HepG2 (cell line): ENCODE data around the gene CDH23. TPM values are rescaled to one million over a fixed set of nuclear protein-coding genes. Genes with fewer than 3 reads are reported as not detected.
A peak's percentile ranks its signal among the peaks of the same experiment; 100 is the strongest.

Experiments used
- ATAC-seq: fragments of 200-7000 bp; cut with Tn5 transposase; 3 replicates; pipeline ENCODE4 v1.9.1; 2020; ENCODE audit warnings: mild to moderate bottlenecking, moderate library complexity
- BruUV-seq: library from RNA; stranded (reverse); fragments of 400-500 nt; replicated peaks from 2 replicates; lab custom pipeline; 2021; lab: Mats Ljungman, UMichigan
- CTCF ChIA-PET: fragments of 300-600 bp; formaldehyde crosslinking; extraction: SDS; loops from one replicate; lab custom pipeline; 2021; ENCODE audit warnings: low total read pairs, inconsistent platforms, low intra/inter-chr PET ratio; lab: Yijun Ruan, JAX
- POLR2A ChIA-PET: fragments of 350-600 bp; sonication (Branson Sonifier 250); formaldehyde crosslinking; loops from one replicate; lab custom pipeline; 2020; ENCODE audit warnings: antibody characterized with exemption, inconsistent platforms; lab: Yijun Ruan, JAX
- DNase-seq: peaks from one replicate; pipeline ENCODE4 v3.0.0-alpha.2; 2015; ENCODE audit warnings: low spot score
- FAIRE-seq: peaks from 3 replicates; lab custom pipeline; 2011; peaks lifted over from hg19 to GRCh38; lab: Jason Lieb, UNC
- H2AFZ ChIP-seq: one replicate; pipeline ENCODE4 v1.6.1; 2011; ENCODE audit warnings: low read length, inconsistent platforms
- H3K27ac ChIP-seq: fragments of 300-600 bp; 3 replicates; pipeline ENCODE4 v1.8.0; 2011; ENCODE audit warnings: mixed run types, mild to moderate bottlenecking, mixed read lengths, low read length, inconsistent platforms; ENCODE audit not compliant: insufficient read depth; ENCODE audit errors: extremely low read length
- H3K27me3 ChIP-seq, 2 experiments: fragments of 200-600 bp in 1 of 2; 2 replicates in 1 of 2; 3 replicates in 1 of 2; pipeline versions ENCODE4 v1.6.0 to v1.8.0; 2011; ENCODE audit warnings: low read length in 2 of 2, mild to moderate bottlenecking in 2 of 2, moderate library complexity in 2 of 2, inconsistent platforms in 1 of 2; ENCODE audit not compliant: insufficient read depth in 2 of 2, control insufficient read depth in 1 of 2
- H3K36me3 ChIP-seq, 2 experiments: fragments of 200-600 bp in 1 of 2; replicated peaks in 1 of 2; 2 replicates in 1 of 2; 3 replicates in 1 of 2; pipeline versions ENCODE4 v1.5.1 to v1.8.0; 2011; ENCODE audit warnings: low read length in 2 of 2, inconsistent platforms in 1 of 2; ENCODE audit not compliant: insufficient read depth in 2 of 2, control insufficient read depth in 1 of 2
- H3K4me1 ChIP-seq: 2 replicates; pipeline ENCODE4 v1.5.1; 2012; ENCODE audit warnings: low read length, inconsistent platforms; ENCODE audit not compliant: insufficient read depth
- H3K4me2 ChIP-seq: 2 replicates; pipeline ENCODE4 v1.6.0; 2011; ENCODE audit warnings: low read depth, low read length, inconsistent platforms
- H3K4me3 ChIP-seq, 3 experiments: fragments of 200-600 bp in 1 of 3; sonication (generic), shearing (Covaris generic) in 1 of 3; replicated peaks in 1 of 3; 2 replicates each; pipeline ENCODE4 v1.5.1; 2011 to 2016; ENCODE audit warnings: low read length in 3 of 3, inconsistent platforms in 2 of 3, low read depth in 2 of 3, mild to moderate bottlenecking in 2 of 3, control low read depth in 1 of 3, mixed read lengths in 1 of 3; ENCODE audit not compliant: insufficient read depth in 1 of 3
- H3K79me2 ChIP-seq: one replicate; pipeline ENCODE4 v1.6.1; 2011; ENCODE audit warnings: low read length, inconsistent platforms; ENCODE audit not compliant: insufficient read depth
- H3K9ac ChIP-seq: 2 replicates; pipeline ENCODE4 v1.6.0; 2011; ENCODE audit warnings: mild to moderate bottlenecking, low read depth, low read length, inconsistent platforms; ENCODE audit not compliant: insufficient read depth
- H3K9me3 ChIP-seq: 2 replicates; pipeline ENCODE4 v1.5.1; 2012; ENCODE audit warnings: mild to moderate bottlenecking, low read length
- H4K20me1 ChIP-seq: 2 replicates; pipeline ENCODE4 v1.6.0; 2011; ENCODE audit warnings: inconsistent platforms, mild to moderate bottlenecking, low read length, moderate library complexity; ENCODE audit not compliant: insufficient read depth
- AKAP8 ChIP-seq: sonication (generic); formaldehyde crosslinking; IDR thresholded peaks from 2 replicates; pipeline ENCODE4 v1.5.1; 2020; ENCODE audit warnings: mild to moderate bottlenecking, missing genetic modification reagents
- HNF4A ChIP-seq: sonication (generic); formaldehyde crosslinking; IDR thresholded peaks from 2 replicates; pipeline ENCODE4 v1.4.0; 2020; ENCODE audit warnings: missing genetic modification reagents
- HNF4G ChIP-seq, 2 experiments: sonication (generic) in 1 of 2; formaldehyde crosslinking in 1 of 2; IDR thresholded peaks; 2 replicates each; pipeline versions ENCODE4 v1.4.0 to v1.6.1; 2011 to 2020; ENCODE audit warnings: borderline replicate concordance in 2 of 2, low read depth in 2 of 2, mild to moderate bottlenecking in 2 of 2, low read length in 1 of 2, missing genetic modification reagents in 1 of 2, moderate library complexity in 1 of 2
- IKZF1 ChIP-seq: fragments of 450-650 bp; IDR thresholded peaks from 2 replicates; pipeline ENCODE4 v1.7.1; 2016
- KLF9 ChIP-seq: IDR thresholded peaks from 2 replicates; pipeline ENCODE4 v1.6.1; 2016; ENCODE audit warnings: low read depth
- REL ChIP-seq: sonication (generic); formaldehyde crosslinking; conservative IDR thresholded peaks from 2 replicates; pipeline ENCODE4 v1.8.0; 2022; ENCODE audit warnings: mild to moderate bottlenecking, missing genetic modification reagents, moderate library complexity
- REXO4 ChIP-seq: sonication (generic); formaldehyde crosslinking; IDR thresholded peaks from 2 replicates; pipeline ENCODE4 v1.8.0; 2022; ENCODE audit warnings: missing genetic modification reagents, mild to moderate bottlenecking, borderline replicate concordance
- SNRNP70 ChIP-seq: fragments of 200-400 bp; formaldehyde crosslinking; IDR thresholded peaks from 2 replicates; pipeline ENCODE4 v1.6.1; 2017; ENCODE audit warnings: mild to moderate bottlenecking, low read depth, low read length, moderate library complexity
- ZNF12 ChIP-seq: sonication (generic); formaldehyde crosslinking; IDR thresholded peaks from 2 replicates; pipeline ENCODE4 v1.5.0; 2020; ENCODE audit warnings: missing genetic modification reagents
- ZSCAN31 ChIP-seq: sonication (generic); formaldehyde crosslinking; IDR thresholded peaks from 2 replicates; pipeline ENCODE4 v1.5.0; 2020; ENCODE audit warnings: low read depth, mild to moderate bottlenecking, missing genetic modification reagents
- WGBS: methylation state at CpG from one replicate; pipeline ENCODE4 v1.1.6; 2017; ENCODE audit warnings: low lambda C conversion rate; 5-methylcytosine and 5-hydroxymethylcytosine counted together
- in situ Hi-C: cut with HindIII; loops from 2 replicates; pipeline ENCODE4 v1.10.0; 2017; ENCODE audit warnings: low pct_unique_long_range_greater_than_20kb; ENCODE audit not compliant: extremely low pct_ligation_motif_present
- intact Hi-C: fragments of 100-400 bp; cut with micrococcal nuclease; formaldehyde crosslinking; loops from one replicate; pipeline ENCODE4 v1.10.0; 2022; ENCODE audit not compliant: unreplicated experiment
- polyA plus RNA-seq, 8 experiments: library from polyadenylated mRNA; depleted of rRNA in 3 of 8; stranded (reverse) in 7 of 8; unstranded in 1 of 8; fragments of >200 nt; fragmentation: Illumina TruSeq in 4 of 8; extraction: Trizol in 4 of 8; gene quantifications; 2 replicates each; pipeline versions ENCODE4 v1.2.1 to v1.2.3, GENCODE V29; 2011 to 2016; ENCODE audit warnings: low read depth in 4 of 8, missing spikeins in 1 of 8, mixed read lengths in 1 of 8; ENCODE audit not compliant: insufficient read depth in 1 of 8
- total RNA-seq, 5 experiments: library from RNA; depleted of rRNA; stranded (reverse); fragments of >200 nt; fragmentation: Illumina TruSeq; extraction: Trizol; gene quantifications; 2 replicates each; pipeline ENCODE4 v1.2.3, GENCODE V29; 2016; ENCODE audit warnings: low read depth in 1 of 5
- TF ChIP-seq, protein P1 (sequence below): sonication (generic); formaldehyde crosslinking; IDR thresholded peaks from 2 replicates; pipeline ENCODE4 v1.8.0; 2022; ENCODE audit warnings: mild to moderate bottlenecking, missing genetic modification reagents; ENCODE audit not compliant: insufficient replicate concordance
- TF ChIP-seq, protein P2 (sequence below): IDR thresholded peaks from 2 replicates; pipeline ENCODE4 v1.6.1; 2016; ENCODE audit warnings: mild to moderate bottlenecking, missing biosample characterization, missing genetic modification reagents
- TF ChIP-seq, protein P3 (sequence below): sonication (generic); formaldehyde crosslinking; IDR thresholded peaks from 2 replicates; pipeline ENCODE4 v1.4.0; 2020; ENCODE audit warnings: missing genetic modification reagents, borderline replicate concordance

The CDH23 gene
- total and polyA plus RNA-seq, 2 of the 13 experiments (the other 11 are each of a cell fraction or from before 2014, with no cell fraction given), result 0.13 TPM; not detected in 1

DNA sequence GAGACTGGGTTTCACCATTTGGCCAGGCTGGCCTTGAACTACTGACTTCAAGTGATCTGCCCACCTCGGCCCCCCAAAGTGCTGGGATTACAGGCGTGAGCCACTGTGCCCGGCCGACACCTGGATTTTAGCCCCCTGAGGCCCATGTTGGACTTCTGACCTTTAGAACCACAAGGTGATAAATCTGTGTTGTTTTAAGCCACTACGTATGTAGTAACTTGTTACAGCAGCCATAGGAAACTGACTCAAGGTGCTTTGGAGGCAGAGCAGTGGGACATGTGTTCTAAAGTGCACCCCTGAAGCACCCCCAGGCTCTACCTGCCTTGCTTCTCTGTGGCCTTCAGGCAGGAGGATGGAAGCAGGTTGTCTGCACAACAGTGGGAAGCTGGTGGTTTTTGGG lies 128.4 kb downstream of the CDH23 start:
- Histone ChIP-seq H3K79me2 (no peaks in the 10 kb centered on the region), H3K4me3 (no peak overlapping the region), H3K4me2 (no peak overlapping the region), H3K36me3 (no peaks in the 10 kb centered on the region), H3K9ac (no peak overlapping the region), H4K20me1 (no peaks in the 10 kb centered on the region), H3K9me3 (no peaks in the 10 kb centered on the region), H3K27ac (no peak overlapping the region), H2AFZ (no peak overlapping the region), H3K4me1 (peaks cover 7% of the 10 kb centered on the region), H3K27me3 (peaks cover 4 to 41% of the 10 kb centered on the region in 2 experiments)
- FAIRE-seq, result no peak
- TF ChIP-seq HNF4A (CRISPR knock-in tag), result peak; percentile 33
- no peak for TF ChIP-seq HNF4G (IDR thresholded peaks at IDR 0.05; ENCODE audit: borderline replicate concordance, low read depth, low read length)
- no peak for TF ChIP-seq HNF4G (CRISPR knock-in tag; IDR thresholded peaks at IDR 0.05; ENCODE audit: borderline replicate concordance, low read depth)
- TF ChIP-seq, protein P1, sequence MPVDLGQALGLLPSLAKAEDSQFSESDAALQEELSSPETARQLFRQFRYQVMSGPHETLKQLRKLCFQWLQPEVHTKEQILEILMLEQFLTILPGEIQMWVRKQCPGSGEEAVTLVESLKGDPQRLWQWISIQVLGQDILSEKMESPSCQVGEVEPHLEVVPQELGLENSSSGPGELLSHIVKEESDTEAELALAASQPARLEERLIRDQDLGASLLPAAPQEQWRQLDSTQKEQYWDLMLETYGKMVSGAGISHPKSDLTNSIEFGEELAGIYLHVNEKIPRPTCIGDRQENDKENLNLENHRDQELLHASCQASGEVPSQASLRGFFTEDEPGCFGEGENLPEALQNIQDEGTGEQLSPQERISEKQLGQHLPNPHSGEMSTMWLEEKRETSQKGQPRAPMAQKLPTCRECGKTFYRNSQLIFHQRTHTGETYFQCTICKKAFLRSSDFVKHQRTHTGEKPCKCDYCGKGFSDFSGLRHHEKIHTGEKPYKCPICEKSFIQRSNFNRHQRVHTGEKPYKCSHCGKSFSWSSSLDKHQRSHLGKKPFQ, result no peak
- TF ChIP-seq ZSCAN31 (CRISPR knock-in tag), result no peak
- TF ChIP-seq ZNF12, result peak; percentile 94
- no peak for TF ChIP-seq KLF9 (CRISPR knock-in tag)
- TF ChIP-seq REL (CRISPR knock-in tag), result no peak
- DNase-seq, result no peak
- ATAC-seq, result no peak
- POLR2A ChIA-PET, result no interaction called here
- 0% methylated on average over 4 of the region's 5 CpGs for WGBS
- intact Hi-C loops, result no loop called here
- CTCF ChIA-PET, result no interaction called here
- no TSS peak for BruUV-seq
- in situ Hi-C loops, result no loop called here

DNA sequence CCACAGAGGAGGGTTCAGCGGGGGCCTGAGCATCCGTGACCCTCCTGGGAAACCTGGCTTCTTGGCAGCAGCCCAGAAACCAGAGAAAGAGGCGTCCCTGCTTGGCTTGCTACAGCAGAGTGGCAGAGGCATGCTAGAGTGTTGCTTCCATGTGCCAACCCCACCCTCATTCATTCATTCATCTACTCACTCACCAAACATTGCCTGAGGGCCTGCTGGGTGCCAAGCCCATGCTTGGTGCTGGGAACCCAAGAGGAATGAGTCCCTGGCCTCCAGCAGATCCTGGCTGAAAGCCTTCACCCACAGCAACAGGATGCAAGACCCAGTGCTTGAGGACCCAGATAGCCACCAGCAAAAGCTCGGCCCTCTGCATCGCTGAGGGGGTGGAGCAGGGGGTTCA lies 129.0 kb downstream of the CDH23 start:
- Histone ChIP-seq H3K9me3 (no peaks in the 10 kb centered on the region), H3K4me3 (no peak overlapping the region), H2AFZ (no peak overlapping the region), H3K4me1 (peaks cover 7% of the 10 kb centered on the region), H3K4me2 (no peak overlapping the region), H3K27me3 (peaks cover 3 to 35% of the 10 kb centered on the region in 2 experiments; a peak in 4 of 5 replicates), H3K9ac (no peak overlapping the region), H3K27ac (no peak overlapping the region), H4K20me1 (no peaks in the 10 kb centered on the region), H3K79me2 (no peaks in the 10 kb centered on the region), H3K36me3 (no peaks in the 10 kb centered on the region)
- FAIRE-seq, result no peak
- in situ Hi-C loops (no loop called here), intact Hi-C loops (no loop called here)
- ATAC-seq, result no peak
- CTCF ChIA-PET, result no interaction called here
- no CpG with 5 or more reads among the region's 5 CpGs for WGBS
- DNase-seq, result no peak
- POLR2A ChIA-PET, result no interaction called here
- no TSS peak for BruUV-seq
- TF ChIP-seq, protein P2, sequence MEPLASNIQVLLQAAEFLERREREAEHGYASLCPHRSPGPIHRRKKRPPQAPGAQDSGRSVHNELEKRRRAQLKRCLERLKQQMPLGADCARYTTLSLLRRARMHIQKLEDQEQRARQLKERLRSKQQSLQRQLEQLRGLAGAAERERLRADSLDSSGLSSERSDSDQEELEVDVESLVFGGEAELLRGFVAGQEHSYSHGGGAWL (CRISPR knock-in tag), result no peak
- TF ChIP-seq, protein P3, sequence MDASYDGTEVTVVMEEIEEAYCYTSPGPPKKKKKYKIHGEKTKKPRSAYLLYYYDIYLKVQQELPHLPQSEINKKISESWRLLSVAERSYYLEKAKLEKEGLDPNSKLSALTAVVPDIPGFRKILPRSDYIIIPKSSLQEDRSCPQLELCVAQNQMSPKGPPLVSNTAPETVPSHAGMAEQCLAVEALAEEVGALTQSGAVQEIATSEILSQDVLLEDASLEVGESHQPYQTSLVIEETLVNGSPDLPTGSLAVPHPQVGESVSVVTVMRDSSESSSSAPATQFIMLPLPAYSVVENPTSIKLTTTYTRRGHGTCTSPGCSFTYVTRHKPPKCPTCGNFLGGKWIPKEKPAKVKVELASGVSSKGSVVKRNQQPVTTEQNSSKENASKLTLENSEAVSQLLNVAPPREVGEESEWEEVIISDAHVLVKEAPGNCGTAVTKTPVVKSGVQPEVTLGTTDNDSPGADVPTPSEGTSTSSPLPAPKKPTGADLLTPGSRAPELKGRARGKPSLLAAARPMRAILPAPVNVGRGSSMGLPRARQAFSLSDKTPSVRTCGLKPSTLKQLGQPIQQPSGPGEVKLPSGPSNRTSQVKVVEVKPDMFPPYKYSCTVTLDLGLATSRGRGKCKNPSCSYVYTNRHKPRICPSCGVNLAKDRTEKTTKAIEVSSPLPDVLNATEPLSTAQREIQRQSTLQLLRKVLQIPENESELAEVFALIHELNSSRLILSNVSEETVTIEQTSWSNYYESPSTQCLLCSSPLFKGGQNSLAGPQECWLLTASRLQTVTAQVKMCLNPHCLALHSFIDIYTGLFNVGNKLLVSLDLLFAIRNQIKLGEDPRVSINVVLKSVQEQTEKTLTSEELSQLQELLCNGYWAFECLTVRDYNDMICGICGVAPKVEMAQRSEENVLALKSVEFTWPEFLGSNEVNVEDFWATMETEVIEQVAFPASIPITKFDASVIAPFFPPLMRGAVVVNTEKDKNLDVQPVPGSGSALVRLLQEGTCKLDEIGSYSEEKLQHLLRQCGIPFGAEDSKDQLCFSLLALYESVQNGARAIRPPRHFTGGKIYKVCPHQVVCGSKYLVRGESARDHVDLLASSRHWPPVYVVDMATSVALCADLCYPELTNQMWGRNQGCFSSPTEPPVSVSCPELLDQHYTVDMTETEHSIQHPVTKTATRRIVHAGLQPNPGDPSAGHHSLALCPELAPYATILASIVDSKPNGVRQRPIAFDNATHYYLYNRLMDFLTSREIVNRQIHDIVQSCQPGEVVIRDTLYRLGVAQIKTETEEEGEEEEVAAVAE (CRISPR knock-in tag), result no peak
- TF ChIP-seq AKAP8 (no peak), IKZF1 (no peak), REXO4 (CRISPR knock-in tag) (no peak), SNRNP70 (no peak)
